ENCODE results near the gene ARL5C. TPM values are rescaled to one million over a fixed set of nuclear protein-coding genes. Genes with fewer than 3 reads are reported as not detected.

Gene ARL5C
- total RNA-seq, 2 donors from 2014 or later = 0.27 TPM; not detected in 1

DNA sequence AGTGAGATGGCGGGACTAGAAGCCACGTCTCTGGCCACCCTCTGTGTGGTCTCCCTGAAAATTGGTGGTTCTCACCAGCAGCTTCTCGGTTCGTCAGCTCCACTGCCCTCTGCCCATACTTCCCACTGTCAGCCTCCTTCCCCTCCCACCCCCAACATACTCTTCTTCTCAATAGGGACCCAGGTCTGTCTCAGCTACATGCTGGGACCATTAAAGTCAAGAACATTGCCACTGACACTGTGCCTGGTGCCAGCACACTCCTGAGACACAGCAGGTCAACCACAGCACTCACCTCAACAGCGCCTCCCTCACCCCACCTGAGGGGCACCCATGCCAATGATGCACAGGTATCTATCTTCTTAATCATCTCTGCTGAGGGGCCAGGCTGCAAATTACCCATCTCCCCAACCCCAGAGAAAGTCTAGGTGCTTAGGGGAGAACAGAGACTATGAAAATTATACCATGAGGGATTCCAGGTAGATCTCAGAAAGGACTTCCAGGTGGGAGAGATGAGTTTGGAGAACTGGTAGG, 15.8 kb downstream of the ARL5C start:
- no peak for DNase-seq (ENCODE audit: low spot score)
- peaks cover 11 to 18% of the 10 kb centered on the region in 2 donors for H3K4me1 ChIP-seq (ENCODE audit: control insufficient read depth in 1 of 2, low read depth in 2 of 2)
- no peaks in the 10 kb centered on the region for H3K9me3 ChIP-seq
- TF ChIP-seq, protein P1, sequence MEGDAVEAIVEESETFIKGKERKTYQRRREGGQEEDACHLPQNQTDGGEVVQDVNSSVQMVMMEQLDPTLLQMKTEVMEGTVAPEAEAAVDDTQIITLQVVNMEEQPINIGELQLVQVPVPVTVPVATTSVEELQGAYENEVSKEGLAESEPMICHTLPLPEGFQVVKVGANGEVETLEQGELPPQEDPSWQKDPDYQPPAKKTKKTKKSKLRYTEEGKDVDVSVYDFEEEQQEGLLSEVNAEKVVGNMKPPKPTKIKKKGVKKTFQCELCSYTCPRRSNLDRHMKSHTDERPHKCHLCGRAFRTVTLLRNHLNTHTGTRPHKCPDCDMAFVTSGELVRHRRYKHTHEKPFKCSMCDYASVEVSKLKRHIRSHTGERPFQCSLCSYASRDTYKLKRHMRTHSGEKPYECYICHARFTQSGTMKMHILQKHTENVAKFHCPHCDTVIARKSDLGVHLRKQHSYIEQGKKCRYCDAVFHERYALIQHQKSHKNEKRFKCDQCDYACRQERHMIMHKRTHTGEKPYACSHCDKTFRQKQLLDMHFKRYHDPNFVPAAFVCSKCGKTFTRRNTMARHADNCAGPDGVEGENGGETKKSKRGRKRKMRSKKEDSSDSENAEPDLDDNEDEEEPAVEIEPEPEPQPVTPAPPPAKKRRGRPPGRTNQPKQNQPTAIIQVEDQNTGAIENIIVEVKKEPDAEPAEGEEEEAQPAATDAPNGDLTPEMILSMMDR (IDR thresholded peaks at IDR 0.05) = no peak
- no peak overlapping the region for H3K4me3 ChIP-seq
- H3K36me3 ChIP-seq = no peaks in the 10 kb centered on the region
- ATAC-seq (ENCODE audit: insufficient number of reproducible peaks, low FRiP score, low read depth) = no peak
- no peaks in the 10 kb centered on the region for H3K27me3 ChIP-seq (replicated peaks; ENCODE audit: insufficient read depth)
- H3K27ac ChIP-seq = no peak overlapping the region

DNA sequence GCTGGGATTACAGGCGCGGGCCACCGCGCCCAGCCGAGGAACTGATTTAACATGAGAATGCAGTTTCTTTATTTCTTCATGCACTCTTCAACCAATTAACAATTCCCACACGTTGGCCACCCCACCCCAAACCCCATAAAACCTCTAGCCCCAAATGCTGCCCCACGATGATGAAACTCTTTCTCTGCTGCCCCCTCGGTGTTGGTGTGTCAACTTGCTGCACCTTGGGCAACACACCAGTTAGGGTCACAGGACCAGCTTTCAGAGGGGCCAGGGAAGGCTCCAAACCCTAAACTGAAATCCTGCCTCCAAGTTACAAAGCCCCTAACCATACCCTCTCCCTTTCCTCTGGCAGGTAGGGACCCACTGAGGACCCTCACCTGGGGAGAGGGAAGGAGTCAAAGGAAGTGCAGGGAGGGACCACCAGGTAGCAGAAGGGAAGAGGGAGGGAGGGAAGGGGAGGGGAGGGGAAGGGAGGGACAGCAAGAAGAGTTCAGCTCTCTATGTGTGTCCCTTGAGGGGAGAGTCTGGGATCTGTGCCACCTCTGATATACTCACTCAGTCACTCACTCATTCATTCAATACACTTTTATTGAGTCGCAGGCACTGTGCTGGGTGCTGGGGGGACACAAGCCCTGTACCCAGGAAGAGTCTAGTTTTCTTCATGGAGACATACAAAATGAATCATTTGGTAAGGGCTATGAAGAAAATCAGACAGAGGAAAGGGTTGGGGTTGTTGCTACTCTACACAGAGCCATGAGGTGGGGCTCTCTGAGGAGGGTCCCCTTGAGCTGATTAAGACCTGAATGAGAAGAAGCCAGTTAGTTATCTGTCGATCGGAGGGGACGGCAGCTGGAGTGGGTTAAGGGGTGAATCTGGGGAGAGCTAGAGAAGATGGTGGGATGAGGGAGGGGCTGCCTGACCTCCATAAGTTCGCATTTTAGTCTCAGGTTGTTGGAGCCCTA, 18.5 kb downstream of the ARL5C start:
- peaks cover 9% of the 10 kb centered on the region in 2 donors for H3K4me1 ChIP-seq (ENCODE audit: control insufficient read depth in 1 of 2, low read depth in 2 of 2)
- H3K9me3 ChIP-seq = no peaks in the 10 kb centered on the region
- ATAC-seq (ENCODE audit: insufficient number of reproducible peaks, low FRiP score, low read depth) (no peak), DNase-seq (ENCODE audit: low spot score) (no peak)
- no peaks in the 10 kb centered on the region for H3K36me3 ChIP-seq
- H3K27me3 ChIP-seq (replicated peaks; ENCODE audit: insufficient read depth) = no peaks in the 10 kb centered on the region
- no peak overlapping the region for H3K4me3 ChIP-seq
- no peak overlapping the region for H3K27ac ChIP-seq
- TF ChIP-seq, protein P1 (IDR thresholded peaks at IDR 0.05) = no peak

GRCh38 chr17:39146273-39146672, 19.7 kb downstream of the ARL5C start:
- Histone ChIP-seq H3K27ac (no peak overlapping the region), H3K4me1 (ENCODE audit: control insufficient read depth in 1 of 2, low read depth in 2 of 2) (no peaks in the 10 kb centered on the region), H3K27me3 (replicated peaks; ENCODE audit: insufficient read depth) (no peaks in the 10 kb centered on the region), H3K36me3 (no peaks in the 10 kb centered on the region), H3K4me3 (no peak overlapping the region), H3K9me3 (no peaks in the 10 kb centered on the region)
- TF ChIP-seq, protein P1 (IDR thresholded peaks at IDR 0.05) = no peak
- DNase-seq (ENCODE audit: low spot score) (no peak), ATAC-seq (ENCODE audit: insufficient number of reproducible peaks, low FRiP score, low read depth) (no peak)

GRCh38 chr17:39145143-39145542, 20.8 kb downstream of the ARL5C start:
- no peak for DNase-seq (ENCODE audit: low spot score)
- Histone ChIP-seq H3K27me3 (replicated peaks; ENCODE audit: insufficient read depth) (no peaks in the 10 kb centered on the region), H3K4me1 (ENCODE audit: control insufficient read depth in 1 of 2, low read depth in 2 of 2) (no peaks in the 10 kb centered on the region), H3K4me3 (no peak overlapping the region), H3K36me3 (no peaks in the 10 kb centered on the region), H3K9me3 (no peaks in the 10 kb centered on the region), H3K27ac (no peak overlapping the region)
- ATAC-seq (ENCODE audit: insufficient number of reproducible peaks, low FRiP score, low read depth) = no peak
- TF ChIP-seq, protein P1 (IDR thresholded peaks at IDR 0.05) = no peak

DNA sequence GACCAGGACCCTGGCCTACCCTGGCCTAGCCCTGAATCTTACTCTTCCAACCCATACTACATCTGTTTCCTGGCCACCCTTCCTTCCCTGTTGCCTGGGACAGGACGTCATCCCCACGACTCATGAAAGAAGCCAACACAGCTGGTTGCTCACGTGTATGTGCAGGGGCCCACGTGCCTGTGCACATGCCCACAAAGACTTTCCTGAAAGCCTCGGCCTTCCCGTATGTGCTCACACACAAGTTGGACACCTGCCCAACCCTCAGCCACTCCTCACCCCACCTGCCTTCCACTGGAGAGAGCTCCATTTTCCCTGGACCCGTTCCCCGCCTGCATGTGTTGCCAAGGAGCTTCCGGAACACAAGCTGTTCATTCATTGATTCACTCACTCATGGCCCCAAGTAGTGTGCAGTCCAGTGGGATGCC, 21.5 kb downstream of the ARL5C start:
- H3K27me3 ChIP-seq (replicated peaks; ENCODE audit: insufficient read depth) = no peaks in the 10 kb centered on the region
- no peak overlapping the region for H3K4me3 ChIP-seq
- no peak for DNase-seq (ENCODE audit: low spot score)
- no peak for ATAC-seq (ENCODE audit: insufficient number of reproducible peaks, low FRiP score, low read depth)
- no peak overlapping the region for H3K27ac ChIP-seq
- TF ChIP-seq, protein P1 (IDR thresholded peaks at IDR 0.05) = no peak
- no peaks in the 10 kb centered on the region for H3K36me3 ChIP-seq
- H3K4me1 ChIP-seq (ENCODE audit: control insufficient read depth in 1 of 2, low read depth in 2 of 2) = no peaks in the 10 kb centered on the region
- no peaks in the 10 kb centered on the region for H3K9me3 ChIP-seq

All from thoracic aorta (tissue), 2 donors.